ENCODE data around the gene DGKI.

DGKI gene

GRCh38 chr7:137342265-137342664 lies 504.5 kb downstream of the DGKI start:
- Histone ChIP-seq H3K9me3 (ENCODE audit: control insufficient read depth, insufficient read depth, low read depth, low read length) (no peaks in the 10 kb centered on the region), H3K4me3 (ENCODE audit: low read depth, low read length) (no peak overlapping the region), H3K27ac (ENCODE audit: extremely low read depth, low read depth, low read length) (no peak overlapping the region), H3K4me1 (ENCODE audit: control insufficient read depth, insufficient read depth, low read length) (no peaks in the 10 kb centered on the region), H3K36me3 (ENCODE audit: control insufficient read depth in 2 of 2, insufficient read depth in 1 of 2, low read length in 2 of 2) (no peaks in the 10 kb centered on the region)
- ChIA-PET CTCF (no interaction called here), POLR2A (no interaction called here)
- TF ChIP-seq ZNF391 (tag by site-specific recombination; IDR thresholded peaks at IDR 0.05; ENCODE audit: borderline replicate concordance, low read depth) (no peak), ZNF16 (tag by site-specific recombination; IDR thresholded peaks at IDR 0.05; ENCODE audit: low read depth) (no peak), KLF9 (tag by site-specific recombination; IDR thresholded peaks at IDR 0.05; ENCODE audit: low read depth) (no peak), SP7 (tag by site-specific recombination; IDR thresholded peaks at IDR 0.05) (no peak), GLI2 (tag by site-specific recombination; IDR thresholded peaks at IDR 0.05; ENCODE audit: borderline replicate concordance, low read depth) (no peak), ZNF624 (tag by site-specific recombination; IDR thresholded peaks at IDR 0.05) (no peak), WT1 (tag by site-specific recombination; IDR thresholded peaks at IDR 0.05) (no peak), ZBTB17 (tag by site-specific recombination; IDR thresholded peaks at IDR 0.05) (no peak)

DNA sequence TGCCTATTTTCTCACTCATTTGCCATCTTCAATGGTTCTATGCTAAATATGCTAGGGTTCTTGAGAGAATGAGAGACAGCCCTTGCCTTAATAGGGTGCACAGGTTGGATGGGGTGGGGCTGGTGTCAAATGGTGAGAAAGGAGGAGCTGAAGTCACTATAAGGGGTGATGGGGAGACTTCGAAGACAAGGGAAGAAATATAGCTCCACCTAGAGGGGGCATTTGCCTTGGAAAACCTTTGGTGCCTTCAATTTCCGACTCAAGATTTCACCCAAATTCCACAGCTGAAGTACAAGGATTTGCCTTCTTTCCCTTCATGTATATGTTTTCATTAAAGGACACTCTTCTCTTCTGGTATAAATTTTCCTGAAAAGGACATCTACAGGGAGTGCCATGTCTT lies 508.9 kb downstream of the DGKI start:
- POLR2A ChIA-PET = no interaction called here
- no peak overlapping the region for H3K27ac ChIP-seq (ENCODE audit: extremely low read depth, low read depth, low read length)
- CTCF ChIA-PET = interaction anchor here (0.7 to 1.8 kb wide), 6 partner anchors 17 to 256 kb away, joined by 3 to 7 read pairs (median 4); no protein-coding TSS in a partner anchor
- H3K36me3 ChIP-seq (ENCODE audit: control insufficient read depth in 2 of 2, insufficient read depth in 1 of 2, low read length in 2 of 2) = no peaks in the 10 kb centered on the region
- no peak for TF ChIP-seq ZNF274 (IDR thresholded peaks at IDR 0.05; ENCODE audit: low read length)
- TF ChIP-seq ZNF274 (tag by site-specific recombination; IDR thresholded peaks at IDR 0.05; ENCODE audit: borderline replicate concordance) = no peak
- TF ChIP-seq ZNF366 (tag by site-specific recombination; conservative IDR thresholded peaks at IDR 0.05) = no peak
- no peak for TF ChIP-seq ZNF335 (tag by site-specific recombination; conservative IDR thresholded peaks at IDR 0.05)
- TF ChIP-seq ZNF707 (tag by site-specific recombination; IDR thresholded peaks at IDR 0.05) = no peak
- no peak for TF ChIP-seq ZNF514 (tag by site-specific recombination; IDR thresholded peaks at IDR 0.05)
- TF ChIP-seq, protein P1, sequence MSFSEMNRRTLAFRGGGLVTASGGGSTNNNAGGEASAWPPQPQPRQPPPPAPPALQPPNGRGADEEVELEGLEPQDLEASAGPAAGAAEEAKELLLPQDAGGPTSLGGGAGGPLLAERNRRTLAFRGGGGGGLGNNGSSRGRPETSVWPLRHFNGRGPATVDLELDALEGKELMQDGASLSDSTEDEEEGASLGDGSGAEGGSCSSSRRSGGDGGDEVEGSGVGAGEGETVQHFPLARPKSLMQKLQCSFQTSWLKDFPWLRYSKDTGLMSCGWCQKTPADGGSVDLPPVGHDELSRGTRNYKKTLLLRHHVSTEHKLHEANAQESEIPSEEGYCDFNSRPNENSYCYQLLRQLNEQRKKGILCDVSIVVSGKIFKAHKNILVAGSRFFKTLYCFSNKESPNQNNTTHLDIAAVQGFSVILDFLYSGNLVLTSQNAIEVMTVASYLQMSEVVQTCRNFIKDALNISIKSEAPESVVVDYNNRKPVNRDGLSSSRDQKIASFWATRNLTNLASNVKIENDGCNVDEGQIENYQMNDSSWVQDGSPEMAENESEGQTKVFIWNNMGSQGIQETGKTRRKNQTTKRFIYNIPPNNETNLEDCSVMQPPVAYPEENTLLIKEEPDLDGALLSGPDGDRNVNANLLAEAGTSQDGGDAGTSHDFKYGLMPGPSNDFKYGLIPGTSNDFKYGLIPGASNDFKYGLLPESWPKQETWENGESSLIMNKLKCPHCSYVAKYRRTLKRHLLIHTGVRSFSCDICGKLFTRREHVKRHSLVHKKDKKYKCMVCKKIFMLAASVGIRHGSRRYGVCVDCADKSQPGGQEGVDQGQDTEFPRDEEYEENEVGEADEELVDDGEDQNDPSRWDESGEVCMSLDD (tag by site-specific recombination; IDR thresholded peaks at IDR 0.05) = no peak
- TF ChIP-seq ZNF341 (tag by site-specific recombination; IDR thresholded peaks at IDR 0.05; ENCODE audit: low read depth) = no peak
- no peak for TF ChIP-seq ZNF776 (tag by site-specific recombination; IDR thresholded peaks at IDR 0.05; ENCODE audit: borderline replicate concordance)
- TF ChIP-seq ZNF623 (tag by site-specific recombination; IDR thresholded peaks at IDR 0.05) = no peak
- TF ChIP-seq, protein P2, sequence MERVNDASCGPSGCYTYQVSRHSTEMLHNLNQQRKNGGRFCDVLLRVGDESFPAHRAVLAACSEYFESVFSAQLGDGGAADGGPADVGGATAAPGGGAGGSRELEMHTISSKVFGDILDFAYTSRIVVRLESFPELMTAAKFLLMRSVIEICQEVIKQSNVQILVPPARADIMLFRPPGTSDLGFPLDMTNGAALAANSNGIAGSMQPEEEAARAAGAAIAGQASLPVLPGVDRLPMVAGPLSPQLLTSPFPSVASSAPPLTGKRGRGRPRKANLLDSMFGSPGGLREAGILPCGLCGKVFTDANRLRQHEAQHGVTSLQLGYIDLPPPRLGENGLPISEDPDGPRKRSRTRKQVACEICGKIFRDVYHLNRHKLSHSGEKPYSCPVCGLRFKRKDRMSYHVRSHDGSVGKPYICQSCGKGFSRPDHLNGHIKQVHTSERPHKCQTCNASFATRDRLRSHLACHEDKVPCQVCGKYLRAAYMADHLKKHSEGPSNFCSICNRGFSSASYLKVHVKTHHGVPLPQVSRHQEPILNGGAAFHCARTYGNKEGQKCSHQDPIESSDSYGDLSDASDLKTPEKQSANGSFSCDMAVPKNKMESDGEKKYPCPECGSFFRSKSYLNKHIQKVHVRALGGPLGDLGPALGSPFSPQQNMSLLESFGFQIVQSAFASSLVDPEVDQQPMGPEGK (tag by site-specific recombination; IDR thresholded peaks at IDR 0.05) = no peak
- TF ChIP-seq ZFP37 (tag by site-specific recombination; IDR thresholded peaks at IDR 0.05) = no peak
- no peak for TF ChIP-seq ZNF433 (tag by site-specific recombination; IDR thresholded peaks at IDR 0.05; ENCODE audit: low read depth)
- no peak for TF ChIP-seq ZNF529 (tag by site-specific recombination; IDR thresholded peaks at IDR 0.05; ENCODE audit: insufficient replicate concordance)
- TF ChIP-seq ZFP69B (tag by site-specific recombination; IDR thresholded peaks at IDR 0.05) = no peak
- H3K4me3 ChIP-seq (ENCODE audit: low read depth, low read length) = no peak overlapping the region
- H3K4me1 ChIP-seq (ENCODE audit: control insufficient read depth, insufficient read depth, low read length) = no peaks in the 10 kb centered on the region
- H3K9me3 ChIP-seq (ENCODE audit: control insufficient read depth, insufficient read depth, low read depth, low read length) = no peaks in the 10 kb centered on the region
